HEK293T (cell line): ENCODE data around the gene COL5A1.

Experiments used
- CTCF ChIA-PET: fragments of 350-600 bp; formaldehyde crosslinking; extraction: SDS; loops from one replicate; lab custom pipeline; 2021; ENCODE audit warnings: antibody characterized with exemption, inconsistent platforms; lab: Yijun Ruan, JAX
- POLR2A ChIA-PET: fragments of 350-600 bp; formaldehyde crosslinking; extraction: SDS; loops from one replicate; lab custom pipeline; 2020; ENCODE audit warnings: antibody characterized with exemption, inconsistent platforms; lab: Yijun Ruan, JAX
- DNase-seq: peaks from one replicate; pipeline ENCODE4 v3.0.0; 2012; ENCODE audit warnings: mixed read lengths; ENCODE audit errors: extremely low spot score
- ARNT ChIP-seq: fragments of 450-650 bp; IDR thresholded peaks from 2 replicates; pipeline ENCODE4 v1.6.1; 2017; ENCODE audit warnings: mild to moderate bottlenecking
- BHLHE40 ChIP-seq: fragments of 450-650 bp; IDR thresholded peaks from 2 replicates; pipeline ENCODE4 v1.6.1; 2016; ENCODE audit warnings: mild to moderate bottlenecking, moderate library complexity, borderline replicate concordance
- CTBP1 ChIP-seq: fragments of 450-650 bp; IDR thresholded peaks from 2 replicates; pipeline ENCODE4 v1.6.1; 2016; ENCODE audit warnings: borderline replicate concordance
- ELF4 ChIP-seq: fragments of 450-650 bp; IDR thresholded peaks from 2 replicates; pipeline ENCODE4 v1.6.1; 2017; ENCODE audit warnings: antibody characterized with exemption
- FOXA1 ChIP-seq: fragments of 450-650 bp; IDR thresholded peaks from 2 replicates; pipeline ENCODE4 v1.6.1; 2016; ENCODE audit warnings: mild to moderate bottlenecking
- FOXK2 ChIP-seq: fragments of 450-650 bp; IDR thresholded peaks from 2 replicates; pipeline ENCODE4 v1.6.1; 2016; ENCODE audit warnings: mild to moderate bottlenecking
- FOXM1 ChIP-seq: fragments of 450-650 bp; IDR thresholded peaks from 2 replicates; pipeline ENCODE4 v1.6.1; 2017; ENCODE audit warnings: mild to moderate bottlenecking, borderline replicate concordance
- HDGF ChIP-seq: fragments of 450-650 bp; IDR thresholded peaks from 2 replicates; pipeline ENCODE4 v1.6.1; 2017; ENCODE audit warnings: antibody characterized with exemption, borderline replicate concordance
- L3MBTL2 ChIP-seq: fragments of 450-650 bp; conservative IDR thresholded peaks from 2 replicates; pipeline ENCODE4 v1.6.1; 2016; ENCODE audit warnings: mild to moderate bottlenecking
- LEF1 ChIP-seq: fragments of 450-650 bp; IDR thresholded peaks from 2 replicates; pipeline ENCODE4 v1.6.1; 2017; ENCODE audit warnings: mild to moderate bottlenecking, borderline replicate concordance
- NFRKB ChIP-seq: fragments of 450-650 bp; IDR thresholded peaks from 2 replicates; pipeline ENCODE4 v1.6.1; 2016; ENCODE audit warnings: mild to moderate bottlenecking, moderate library complexity
- SP1 ChIP-seq: fragments of 450-650 bp; IDR thresholded peaks from 2 replicates; pipeline ENCODE4 v1.6.1; 2017
- SUZ12 ChIP-seq: fragments of 450-650 bp; IDR thresholded peaks from 2 replicates; pipeline ENCODE4 v1.6.1; 2016; ENCODE audit warnings: mild to moderate bottlenecking
- TARDBP ChIP-seq: fragments of 450-650 bp; IDR thresholded peaks from 2 replicates; pipeline ENCODE4 v1.6.1; 2016
- ZNF384 ChIP-seq: fragments of 450-650 bp; IDR thresholded peaks from 2 replicates; pipeline ENCODE4 v1.6.1; 2016
- TF ChIP-seq, protein P1 (sequence below): fragments of 450-650 bp; IDR thresholded peaks from 2 replicates; pipeline ENCODE4 v1.6.1; 2016

COL5A1 gene

DNA sequence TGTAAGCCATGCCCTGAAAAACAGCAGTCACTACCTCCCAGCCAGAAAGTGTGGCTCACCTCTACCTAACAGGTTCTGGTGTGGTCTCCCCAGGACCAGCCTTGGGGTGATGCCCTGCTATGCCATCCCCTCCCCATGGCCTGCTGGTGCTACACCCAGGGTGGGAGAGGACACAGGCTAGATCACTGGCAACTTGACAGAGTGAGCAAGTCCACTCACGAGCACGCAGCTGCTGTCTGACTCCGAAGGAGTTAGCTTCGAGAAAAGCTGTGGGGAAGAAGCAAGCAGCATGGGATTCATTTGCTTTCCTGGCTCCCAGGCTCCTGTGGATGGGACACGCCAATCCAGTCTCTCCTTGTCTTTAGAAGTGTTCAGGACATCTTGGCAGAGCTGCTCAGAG is 102.2 kb downstream of the COL5A1 start:
- DNase-seq = no peak
- CTCF ChIA-PET = no interaction called here
- POLR2A ChIA-PET = no interaction called here
- TF ChIP-seq TARDBP (no peak), SUZ12 (no peak), CTBP1 (no peak), NFRKB (no peak), ZNF384 (no peak), SP1 (no peak), FOXM1 (no peak), FOXA1 (no peak), BHLHE40 (no peak), LEF1 (no peak), FOXK2 (no peak), HDGF (no peak), ELF4 (no peak), ARNT (no peak), L3MBTL2 (no peak)
- TF ChIP-seq, protein P1, sequence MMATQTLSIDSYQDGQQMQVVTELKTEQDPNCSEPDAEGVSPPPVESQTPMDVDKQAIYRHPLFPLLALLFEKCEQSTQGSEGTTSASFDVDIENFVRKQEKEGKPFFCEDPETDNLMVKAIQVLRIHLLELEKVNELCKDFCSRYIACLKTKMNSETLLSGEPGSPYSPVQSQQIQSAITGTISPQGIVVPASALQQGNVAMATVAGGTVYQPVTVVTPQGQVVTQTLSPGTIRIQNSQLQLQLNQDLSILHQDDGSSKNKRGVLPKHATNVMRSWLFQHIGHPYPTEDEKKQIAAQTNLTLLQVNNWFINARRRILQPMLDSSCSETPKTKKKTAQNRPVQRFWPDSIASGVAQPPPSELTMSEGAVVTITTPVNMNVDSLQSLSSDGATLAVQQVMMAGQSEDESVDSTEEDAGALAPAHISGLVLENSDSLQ = no peak

DNA sequence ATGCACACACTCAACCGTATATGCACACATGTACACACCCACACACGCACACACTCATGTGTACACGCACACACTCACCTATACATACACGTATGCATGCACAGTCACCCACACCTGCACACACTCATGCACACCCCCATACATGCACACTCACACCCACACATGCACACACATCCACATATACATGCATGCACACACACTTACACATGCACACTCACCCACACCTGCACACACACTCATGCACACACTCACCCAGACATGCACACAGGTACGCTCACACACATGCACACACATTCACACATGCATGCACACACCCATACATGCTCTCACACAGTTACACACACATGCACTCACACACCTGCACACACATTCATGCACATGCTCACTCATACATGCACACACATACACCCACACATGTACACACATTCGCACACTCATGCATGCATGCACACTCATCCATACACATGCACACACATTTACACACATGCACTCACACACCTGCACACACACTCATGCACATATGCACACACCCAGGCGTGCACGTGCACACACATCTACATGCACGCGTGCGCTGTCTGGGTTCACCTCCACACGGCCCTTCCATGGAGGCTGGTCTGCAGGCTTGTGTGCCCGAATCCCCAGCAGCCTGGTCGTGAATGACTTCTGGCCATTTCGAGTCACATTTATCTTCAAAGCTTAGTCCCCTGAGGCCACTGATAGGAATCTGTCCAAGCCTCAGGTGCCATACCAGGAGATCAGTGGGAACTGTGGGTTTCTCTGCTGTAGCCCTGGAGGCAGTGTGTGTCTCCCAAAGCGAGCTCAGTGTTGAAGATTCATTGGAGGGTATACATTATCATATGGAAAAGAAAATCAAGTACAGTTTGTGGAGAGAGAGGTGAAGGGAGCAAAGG is 103.0 kb downstream of the COL5A1 start:
- DNase-seq = no peak
- ChIA-PET CTCF (interaction anchor here (0.6 kb wide), 1 partner anchor 210 kb away, joined by 3 read pairs; no protein-coding TSS in a partner anchor), POLR2A (no interaction called here)
- TF ChIP-seq FOXK2 (no peak), TARDBP (no peak), LEF1 (no peak), CTBP1 (no peak), L3MBTL2 (no peak), FOXM1 (no peak), FOXA1 (no peak), SP1 (no peak), ELF4 (no peak), ARNT (no peak), HDGF (no peak)

DNA sequence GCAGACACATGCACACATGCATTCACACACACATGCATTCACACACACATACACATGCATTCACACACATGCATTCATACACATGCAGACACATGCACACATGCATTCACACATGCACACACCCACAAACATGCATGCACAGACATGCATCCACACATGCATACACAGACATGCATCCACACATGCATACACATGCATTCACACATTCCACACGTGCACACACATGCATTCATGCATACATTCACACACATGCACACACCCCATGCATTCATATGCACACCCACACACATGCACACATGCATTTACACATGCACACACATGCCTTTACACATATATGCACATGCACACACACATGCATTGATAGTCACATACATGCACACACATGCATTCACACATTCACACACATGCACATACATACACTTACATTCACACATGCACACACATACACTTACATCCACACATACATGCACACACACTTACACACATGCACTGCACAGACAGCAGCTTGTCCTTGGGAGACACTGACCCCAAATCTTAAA is 106.4 kb downstream of the COL5A1 start:
- no peak for TF ChIP-seq L3MBTL2
- TF ChIP-seq HDGF = no peak
- TF ChIP-seq, protein P1 = no peak
- no peak for TF ChIP-seq LEF1
- no peak for TF ChIP-seq ELF4
- no peak for TF ChIP-seq FOXA1
- TF ChIP-seq ARNT = no peak
- no peak for TF ChIP-seq NFRKB
- no peak for TF ChIP-seq SP1
- no peak for TF ChIP-seq CTBP1
- no peak for TF ChIP-seq BHLHE40
- no peak for TF ChIP-seq FOXM1
- TF ChIP-seq TARDBP = no peak
- TF ChIP-seq SUZ12 = no peak
- TF ChIP-seq FOXK2 = no peak
- no peak for TF ChIP-seq ZNF384
- CTCF ChIA-PET = no interaction called here
- POLR2A ChIA-PET = no interaction called here
- DNase-seq = no peak

DNA sequence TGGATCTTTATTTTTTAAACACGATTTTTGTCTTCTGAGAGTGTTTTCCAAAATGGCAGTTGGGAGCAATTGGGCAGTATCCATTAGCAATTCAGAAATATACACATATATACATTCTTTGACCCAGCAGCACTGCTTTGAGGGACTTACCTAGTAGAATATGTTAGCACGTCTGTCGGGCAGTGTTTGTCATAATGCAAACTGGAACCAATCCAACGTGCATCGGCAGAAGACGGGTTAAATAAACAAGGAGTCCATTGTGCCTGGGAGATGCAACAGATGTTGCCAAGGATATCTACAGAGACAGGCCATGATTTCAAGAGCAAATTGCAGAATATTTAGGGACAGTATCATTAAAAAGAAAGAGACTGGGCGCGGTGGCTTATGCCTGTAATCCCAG is 107.0 kb downstream of the COL5A1 start:
- TF ChIP-seq ELF4 = no peak
- TF ChIP-seq SUZ12 = no peak
- TF ChIP-seq TARDBP = no peak
- no peak for TF ChIP-seq LEF1
- TF ChIP-seq L3MBTL2 = no peak
- TF ChIP-seq SP1 = no peak
- TF ChIP-seq, protein P1 = no peak

DNA sequence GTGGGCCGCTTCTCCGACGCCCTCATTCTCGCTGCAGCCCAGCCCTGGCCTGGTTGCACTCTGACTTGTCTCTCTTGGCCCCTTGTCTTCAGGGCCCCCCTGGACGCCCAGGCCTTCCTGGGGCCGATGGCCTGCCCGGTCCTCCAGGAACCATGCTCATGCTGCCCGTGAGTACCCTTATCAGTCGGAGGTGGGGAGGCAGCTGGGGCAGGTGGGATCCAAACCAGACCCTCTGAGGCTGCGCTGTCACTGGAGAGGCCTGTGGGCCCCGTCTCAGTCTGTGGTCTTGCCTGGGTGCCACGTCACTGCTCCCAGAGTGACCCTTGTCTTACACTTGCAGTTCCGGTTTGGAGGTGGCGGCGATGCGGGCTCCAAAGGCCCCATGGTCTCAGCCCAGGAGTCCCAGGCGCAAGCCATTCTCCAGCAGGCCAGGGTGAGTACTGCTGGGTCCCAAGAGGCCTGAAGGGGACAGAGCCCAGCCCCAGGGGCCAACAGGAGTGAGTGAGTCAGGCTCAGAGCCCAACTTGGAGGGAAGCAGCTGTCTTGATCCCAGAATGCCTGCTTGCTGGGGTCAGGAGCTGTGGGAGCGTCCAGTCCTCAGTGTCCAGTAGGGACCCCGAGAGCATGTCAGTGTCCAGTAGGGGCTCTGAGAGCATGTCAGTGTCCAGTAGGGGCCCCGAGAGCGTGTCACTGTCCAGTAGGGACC is 109.0 kb downstream of the COL5A1 start:
- POLR2A ChIA-PET = no interaction called here
- CTCF ChIA-PET = no interaction called here
- DNase-seq = no peak
- no peak for TF ChIP-seq FOXK2
- no peak for TF ChIP-seq HDGF
- no peak for TF ChIP-seq SUZ12
- TF ChIP-seq, protein P1 = no peak
- no peak for TF ChIP-seq L3MBTL2
- TF ChIP-seq SP1 = no peak
- TF ChIP-seq FOXM1 = no peak
- no peak for TF ChIP-seq CTBP1
- no peak for TF ChIP-seq FOXA1
- TF ChIP-seq TARDBP = no peak

More for the DNA sequence above, 107.0 kb downstream of the COL5A1 start:
- CTCF ChIA-PET = no interaction called here
- no peak for DNase-seq
- POLR2A ChIA-PET = no interaction called here
